Esophagus squamous epithelium (tissue), 5 donors: Measurements from ENCODE around the gene BCL2L15. TPM values are rescaled to one million over a fixed set of nuclear protein-coding genes. Genes with fewer than 3 reads are reported as not detected.

Source experiments
- DNase-seq: peaks from one replicate; lab custom pipeline; 2025; lab: John Stamatoyannopoulos, UW
- H3K27ac ChIP-seq, 4 donors: fragments of 200-600 bp; sonication (generic); one replicate each; pipeline ENCODE4 v1.5.1; 2016 to 2019; ENCODE audit warnings: mild to moderate bottlenecking in 1 of 4
- H3K27me3 ChIP-seq, 4 donors: fragments of 200-600 bp; sonication (generic); 1 replicate in 3 of 4; 2 replicates in 1 of 4; pipeline versions ENCODE4 v1.5.1 to v1.6.0; 2017 to 2021; ENCODE audit warnings: antibody characterized with exemption in 1 of 4
- H3K36me3 ChIP-seq, 3 donors: fragments of 200-600 bp; sonication (generic); one replicate each; pipeline ENCODE4 v1.5.1; 2016 to 2019
- H3K4me1 ChIP-seq, 3 donors: fragments of 200-600 bp; sonication (generic); one replicate each; pipeline ENCODE4 v1.5.1; 2017 to 2019
- H3K4me3 ChIP-seq, 4 donors: fragments of 200-600 bp; sonication (generic); 1 replicate in 3 of 4; 2 replicates in 1 of 4; pipeline ENCODE4 v1.5.1; 2016 to 2019; ENCODE audit warnings: mild to moderate bottlenecking in 2 of 4, moderate library complexity in 1 of 4
- H3K9me3 ChIP-seq, 3 donors: fragments of 200-600 bp; sonication (generic); one replicate each; pipeline ENCODE4 v1.5.1; 2016 to 2019
- CTCF ChIP-seq, 6 experiments: fragments of 450-650 bp in 4 of 6; fragments of 200-600 bp in 2 of 6; sonication (generic) in 2 of 6; IDR thresholded peaks; one replicate each; pipeline ENCODE4 v1.5.1; 2016 to 2019; ENCODE audit warnings: antibody characterized with exemption in 6 of 6, mild to moderate bottlenecking in 4 of 6, moderate library complexity in 4 of 6
- POLR2A ChIP-seq, 4 donors: fragments of 450-650 bp; IDR thresholded peaks; one replicate each; pipeline ENCODE4 v1.6.1; 2017; ENCODE audit warnings: antibody characterized with exemption in 4 of 4, mild to moderate bottlenecking in 4 of 4, moderate library complexity in 3 of 4
- WGBS, 2 donors: methylation state at CpG; one replicate each; pipeline ENCODE4 v1.1.5; 2018; 5-methylcytosine and 5-hydroxymethylcytosine counted together
- intact Hi-C: fragments of 100-400 bp; cut with DNase I; formaldehyde crosslinking; loops from one replicate; pipeline ENCODE4 v1.15.0; 2022
- total RNA-seq, 4 donors: library from RNA; depleted of rRNA; stranded (reverse); fragments of >200 nt; gene quantifications; one replicate each; pipeline ENCODE4 v1.1.0, GENCODE V29; 2016
- donor health status: DM: yes; HTN: yes; CAD: no.

BCL2L15 gene
- total RNA-seq, 4 donors from 2014 or later = 0.76 to 6.8 (median 3.4) TPM

DNA sequence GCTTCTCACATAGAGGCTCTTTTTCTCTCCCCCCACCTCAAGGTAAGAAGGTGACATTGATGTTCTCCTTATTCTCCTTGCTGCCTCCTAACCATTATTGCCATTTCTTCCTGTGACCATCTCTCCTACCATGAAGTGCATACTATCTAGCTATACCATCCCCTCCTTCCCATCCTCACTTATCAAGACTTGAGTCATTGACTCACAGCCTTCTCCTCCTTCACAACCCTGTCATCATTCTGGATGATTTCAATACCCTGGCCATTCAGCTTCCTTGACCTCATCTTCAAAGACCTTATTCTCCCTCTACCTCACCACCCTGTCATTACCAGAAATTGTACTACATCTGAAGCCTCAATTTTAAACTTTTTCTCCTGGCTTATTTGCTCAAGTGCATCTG is 30.9 kb upstream of the BCL2L15 start:
- Histone ChIP-seq H3K4me3 (no peak overlapping the region), H3K27me3 (peaks cover 0 to 15% (median 0%) of the 10 kb centered on the region in 4 donors), H3K36me3 (no peaks in the 10 kb centered on the region), H3K4me1 (peaks cover 0 to 1% (median 0%) of the 10 kb centered on the region in 3 donors), H3K9me3 (no peaks in the 10 kb centered on the region), H3K27ac (no peak overlapping the region)
- TF ChIP-seq CTCF (IDR thresholded peaks at IDR 0.05) (no peak), POLR2A (IDR thresholded peaks at IDR 0.05) (no peak)
- DNase-seq = no peak
- intact Hi-C loops = no loop called here

DNA sequence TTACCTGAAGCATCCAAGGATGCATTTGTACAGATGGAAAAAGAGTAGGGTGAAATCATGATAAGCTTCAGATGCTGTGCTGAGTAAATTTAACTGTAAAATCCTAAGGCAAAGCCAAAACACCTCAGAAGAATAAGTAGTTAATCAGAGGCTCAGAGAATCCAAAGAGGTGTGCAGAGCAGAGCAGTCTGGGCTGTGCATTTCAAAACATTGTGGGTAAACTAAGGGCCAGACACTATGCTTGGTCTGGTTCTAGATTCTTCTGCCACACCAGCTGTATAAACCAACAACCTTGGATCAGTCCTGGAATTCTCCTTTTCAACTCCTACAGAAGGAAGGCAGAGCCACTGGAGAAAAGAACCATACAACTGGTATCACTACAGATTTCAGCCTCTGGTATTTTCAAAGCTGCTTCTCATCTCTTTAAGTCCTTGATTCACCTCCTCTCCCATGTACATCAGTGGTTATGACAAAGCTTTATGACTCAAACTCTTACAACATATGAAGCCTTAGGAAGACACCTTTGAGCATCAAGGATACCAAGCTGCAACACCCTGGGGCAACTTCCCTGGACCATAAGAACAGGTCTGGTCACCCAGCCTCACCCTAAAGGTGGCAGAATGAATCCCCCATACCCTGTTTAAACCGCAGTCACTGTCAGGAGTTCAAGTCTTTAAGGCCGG is 30.2 kb upstream of the BCL2L15 start:
- 82 to 90% methylated on average over 2 of the region's 2 CpGs for WGBS, 2 donors
- Histone ChIP-seq H3K4me3 (no peak overlapping the region), H3K27me3 (peaks cover 0 to 15% (median 0%) of the 10 kb centered on the region in 4 donors), H3K9me3 (no peaks in the 10 kb centered on the region), H3K36me3 (peaks cover 0 to 2% (median 0%) of the 10 kb centered on the region in 3 donors), H3K27ac (no peak overlapping the region), H3K4me1 (peaks cover 0 to 8% (median 0%) of the 10 kb centered on the region in 3 donors)
- intact Hi-C loops = no loop called here
- no peak for DNase-seq
- TF ChIP-seq POLR2A (IDR thresholded peaks at IDR 0.05) = no peak
- TF ChIP-seq CTCF (IDR thresholded peaks at IDR 0.05) = no peak

- TF ChIP-seq CTCF (IDR thresholded peaks at IDR 0.05) = no peak
- TF ChIP-seq POLR2A (IDR thresholded peaks at IDR 0.05) = no peak
- Histone ChIP-seq H3K4me3 (no peak overlapping the region), H3K27me3 (peaks cover 0 to 14% (median 0%) of the 10 kb centered on the region in 4 donors), H3K9me3 (no peaks in the 10 kb centered on the region), H3K4me1 (peaks cover 0 to 9% (median 0%) of the 10 kb centered on the region in 3 donors), H3K36me3 (peaks cover 0 to 7% (median 0%) of the 10 kb centered on the region in 3 donors), H3K27ac (no peak overlapping the region)
- DNase-seq = no peak
- WGBS, 2 donors = 85 to 97% methylated on average over 4 to 5 of the region's 5 CpGs
- intact Hi-C loops = no loop called here
Observed at GRCh38 chr1:113916974-113917373, 29.6 kb upstream of the BCL2L15 start.

DNA sequence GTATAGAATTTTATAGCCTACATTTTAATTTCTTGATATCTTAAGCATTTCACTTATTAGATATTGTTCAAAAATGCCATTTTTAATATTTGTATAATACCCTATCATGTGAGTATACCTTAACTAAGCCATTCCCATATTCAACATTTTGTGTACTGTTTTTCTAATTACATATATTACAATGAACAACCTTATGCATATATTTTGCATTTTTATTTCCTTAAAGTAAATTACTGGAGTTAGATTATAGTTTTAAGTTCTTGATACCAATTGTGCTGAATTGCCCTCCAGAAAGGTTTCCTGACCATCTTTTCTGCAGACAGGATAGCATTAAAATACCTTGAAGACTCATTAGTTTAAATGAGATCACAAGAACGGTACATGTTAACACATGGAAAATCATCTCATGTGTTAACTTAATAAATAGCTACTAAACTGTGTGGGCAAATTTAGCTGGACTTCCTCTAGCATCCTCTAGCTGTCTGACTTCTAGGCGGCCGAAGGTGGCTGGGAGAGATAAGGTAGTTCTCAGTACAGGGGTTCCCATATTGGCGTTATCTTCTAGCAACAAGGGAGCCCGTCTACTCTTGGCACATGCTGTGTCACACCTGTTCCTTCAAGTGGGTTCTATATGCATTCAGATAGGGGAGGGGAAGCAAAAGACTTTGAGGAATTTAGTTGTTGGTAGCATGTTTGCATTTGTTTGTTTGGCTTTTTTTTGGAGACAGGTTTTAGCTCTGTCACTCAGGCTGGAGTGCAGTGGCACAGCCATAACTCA is 26.7 kb upstream of the BCL2L15 start:
- H3K36me3 ChIP-seq = peaks cover 0 to 35% (median 13%) of the 10 kb centered on the region in 3 donors
- TF ChIP-seq CTCF (IDR thresholded peaks at IDR 0.05) (no peak), POLR2A (IDR thresholded peaks at IDR 0.05) (no peak)
- H3K4me3 ChIP-seq = no peak overlapping the region
- H3K9me3 ChIP-seq = no peaks in the 10 kb centered on the region
- 82 to 83% methylated on average over 5 of the region's 5 CpGs for WGBS, 2 donors
- intact Hi-C loops = no loop called here
- peaks cover 0 to 9% (median 0%) of the 10 kb centered on the region in 3 donors for H3K4me1 ChIP-seq
- H3K27ac ChIP-seq = no peak overlapping the region
- DNase-seq = no peak
- no peaks in the 10 kb centered on the region for H3K27me3 ChIP-seq

DNA sequence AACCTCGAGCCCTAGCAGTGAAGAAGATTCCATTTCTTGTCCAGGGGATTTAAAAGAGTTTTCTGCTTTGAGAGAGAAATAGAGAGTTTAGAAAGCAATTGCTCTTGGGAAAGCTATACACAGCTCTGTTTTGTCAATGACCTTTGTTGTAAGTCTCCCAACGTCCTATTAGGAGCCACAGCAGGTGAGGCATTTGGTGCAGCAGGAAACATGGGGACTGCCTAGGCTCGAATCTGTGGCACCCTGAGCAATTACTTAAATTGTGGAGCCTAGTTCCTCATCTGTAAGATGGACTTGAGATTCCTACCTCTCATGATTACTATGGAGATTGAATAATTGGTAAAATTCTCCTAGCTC is 25.9 kb upstream of the BCL2L15 start:
- peaks cover 0 to 9% (median 0%) of the 10 kb centered on the region in 3 donors for H3K4me1 ChIP-seq
- TF ChIP-seq CTCF (IDR thresholded peaks at IDR 0.05) (no peak), POLR2A (IDR thresholded peaks at IDR 0.05) (no peak)
- peaks cover 0 to 43% (median 14%) of the 10 kb centered on the region in 3 donors for H3K36me3 ChIP-seq
- no peak for DNase-seq
- H3K4me3 ChIP-seq = peak overlapping the region in 1 of 4 donors; percentile 12
- H3K27me3 ChIP-seq = no peaks in the 10 kb centered on the region
- peak overlapping the region; percentile 14 to 84 (median 60) for H3K27ac ChIP-seq
- 57 to 66% methylated on average over 3 of the region's 3 CpGs for WGBS, 2 donors
- intact Hi-C loops = no loop called here
- no peaks in the 10 kb centered on the region for H3K9me3 ChIP-seq
